Renal cortex interstitium (tissue), 11 donors: ENCODE data around the gene CLDND1. TPM values are rescaled to one million over a fixed set of nuclear protein-coding genes. Genes with fewer than 3 reads are reported as not detected.

Experiments
- DNase-seq, 11 donors: peaks; one replicate each; pipeline ENCODE4 v3.0.0-alpha.2; 2013; ENCODE audit warnings: low read depth in 9 of 11, low spot score in 4 of 11; ENCODE audit errors: extremely low read depth in 1 of 11
- polyA plus RNA-seq, 3 donors: library from polyadenylated mRNA; unstranded; fragments of 120-200 nt; gene quantifications; one replicate each; pipeline ENCODE4 v1.2.1, GENCODE V29; 2013; ENCODE audit not compliant: insufficient read length in 3 of 3

Gene CLDND1
- polyA plus RNA-seq, 3 donors, result 140 to 174 (median 164) TPM

DNA sequence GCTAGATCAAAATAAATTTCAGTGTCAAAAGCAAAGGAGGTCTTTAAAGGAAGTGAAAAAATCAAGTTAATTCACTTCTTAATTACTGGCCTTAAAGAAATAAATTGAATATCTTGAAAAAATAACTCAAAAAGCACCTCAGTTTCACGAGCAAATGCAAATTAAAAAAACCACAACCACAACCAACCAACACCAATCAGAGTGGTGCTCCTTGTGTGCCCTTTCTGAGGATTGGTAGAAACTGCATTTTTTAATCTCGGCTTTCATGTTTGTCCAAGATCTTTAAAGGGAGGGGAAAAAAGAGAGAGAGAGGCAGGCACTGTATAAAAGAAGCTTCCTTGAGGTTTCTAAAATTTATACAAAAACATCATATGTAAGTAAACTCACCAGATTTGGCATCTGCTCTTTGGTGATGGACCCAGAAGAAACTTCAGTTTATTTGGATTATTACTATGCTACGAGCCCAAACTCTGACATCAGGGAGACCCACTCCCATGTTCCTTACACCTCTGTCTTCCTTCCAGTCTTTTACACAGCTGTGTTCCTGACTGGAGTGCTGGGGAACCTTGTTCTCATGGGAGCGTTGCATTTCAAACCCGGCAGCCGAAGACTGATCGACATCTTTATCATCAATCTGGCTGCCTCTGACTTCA, 9.0 kb upstream of the CLDND1 start, which contains the start of gene GPR15:
GPR15 (plus strand) TSS at position 357 of the 653 bp plus-strand sequence; CDS start at position 413, 56 bp downstream.
- no peak for DNase-seq

DNA sequence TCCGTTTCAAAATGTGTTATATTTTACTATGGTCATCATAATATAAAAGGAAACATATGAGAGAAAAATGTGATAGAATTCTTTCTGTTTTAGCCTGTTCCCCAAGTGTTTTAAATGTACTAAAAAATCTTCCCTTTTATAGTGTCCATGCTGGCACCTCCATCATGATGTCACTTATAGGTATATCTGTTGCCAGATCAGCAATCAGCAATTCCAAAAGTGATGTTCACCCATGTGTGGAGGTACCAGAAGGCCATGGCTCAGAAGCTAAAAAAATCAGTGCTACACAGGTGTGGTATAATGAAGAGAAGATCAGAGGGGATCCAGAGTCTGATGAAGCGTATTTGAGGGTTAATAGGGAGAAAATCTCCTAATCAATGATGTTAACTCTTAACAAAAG, 8.0 kb upstream of the CLDND1 start:
- DNase-seq, result no peak

DNA sequence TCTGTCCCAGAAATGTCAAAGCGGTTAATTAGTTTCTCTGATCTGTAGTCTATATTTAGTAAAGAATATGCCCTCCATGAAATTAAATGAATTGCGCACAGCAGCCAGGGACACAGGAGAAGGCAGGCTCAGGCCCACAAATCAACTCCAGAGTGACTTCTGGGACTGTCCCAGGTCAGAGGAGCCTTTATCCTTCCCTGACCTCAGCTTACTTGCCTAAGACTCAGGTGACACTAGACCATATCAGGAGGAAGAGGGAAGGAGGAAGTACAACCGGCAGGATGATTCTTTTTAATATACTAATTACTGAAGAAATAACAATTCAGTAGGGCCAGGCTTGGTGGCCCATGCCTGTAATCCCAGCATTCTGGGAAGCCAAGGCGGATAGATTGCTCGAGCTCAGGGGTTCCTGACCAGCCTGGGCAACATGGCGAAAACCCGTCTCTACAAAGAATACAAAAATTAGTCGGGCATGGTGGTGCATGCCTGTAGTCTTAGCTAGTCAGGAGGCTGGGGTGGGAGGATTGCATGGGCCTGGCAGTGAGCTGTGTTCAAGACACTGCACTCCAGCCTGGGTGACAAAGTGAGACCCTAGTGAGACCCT, 7.3 kb upstream of the CLDND1 start:
- no peak for DNase-seq

DNA sequence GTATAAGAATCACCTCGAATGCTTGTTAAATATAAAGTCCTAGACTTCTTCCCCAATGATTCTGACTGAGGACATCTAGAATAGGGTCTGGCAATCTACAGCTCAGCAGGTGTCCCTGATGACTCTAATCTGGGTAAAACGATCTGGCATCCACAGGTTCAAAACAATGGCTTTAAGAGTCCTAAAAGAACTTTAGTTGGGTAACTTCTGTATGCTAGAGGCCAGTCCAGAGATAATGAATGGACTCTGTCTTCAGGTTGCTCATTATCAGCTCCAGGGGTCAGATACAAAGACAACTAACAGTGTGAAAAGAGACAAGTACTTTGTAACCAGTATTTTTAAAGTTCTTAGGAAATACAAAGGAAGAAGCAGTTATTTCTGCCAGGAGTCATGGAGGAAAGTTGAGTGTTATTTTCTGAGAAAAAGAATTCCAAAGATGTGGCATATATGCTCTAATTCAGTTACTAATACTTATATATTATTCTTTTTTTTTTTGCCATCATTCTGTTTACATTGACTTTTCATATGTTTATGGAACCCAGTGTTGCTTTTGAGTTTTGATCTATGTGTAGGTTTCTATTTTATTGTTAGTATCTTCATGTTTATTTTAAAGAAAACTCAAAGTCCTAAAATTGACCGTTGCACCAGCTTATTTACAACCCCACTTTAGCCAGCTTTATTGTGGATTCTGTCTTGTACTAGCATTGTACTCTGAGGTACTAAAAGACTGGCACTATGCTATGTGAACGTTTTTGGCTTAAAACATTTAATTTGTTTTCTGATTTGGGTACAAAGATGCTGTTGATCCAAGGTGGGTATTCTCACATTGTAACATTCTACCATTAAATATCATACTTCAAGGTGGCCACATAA, 6.0 kb upstream of the CLDND1 start:
- DNase-seq, result no peak

DNA sequence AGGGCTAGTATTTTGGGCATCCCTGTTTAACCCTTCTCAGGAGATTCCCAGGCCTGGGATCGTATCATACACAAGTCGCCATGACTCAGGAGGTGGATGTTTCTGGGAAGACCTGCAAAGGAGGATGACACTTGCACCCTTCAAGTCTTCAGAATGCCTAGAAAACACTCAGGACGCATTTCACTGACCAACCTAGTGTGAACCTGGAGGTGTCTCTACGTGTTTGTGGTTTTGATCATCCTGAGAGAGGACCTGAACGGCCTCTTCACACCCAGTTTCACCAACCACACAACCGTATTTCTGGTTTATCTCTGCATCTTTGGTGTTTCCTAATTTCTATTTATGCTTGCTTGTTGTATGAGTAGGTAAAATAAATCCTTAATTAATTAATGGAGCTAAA, 2.8 kb upstream of the CLDND1 start:
- no peak for DNase-seq

DNA sequence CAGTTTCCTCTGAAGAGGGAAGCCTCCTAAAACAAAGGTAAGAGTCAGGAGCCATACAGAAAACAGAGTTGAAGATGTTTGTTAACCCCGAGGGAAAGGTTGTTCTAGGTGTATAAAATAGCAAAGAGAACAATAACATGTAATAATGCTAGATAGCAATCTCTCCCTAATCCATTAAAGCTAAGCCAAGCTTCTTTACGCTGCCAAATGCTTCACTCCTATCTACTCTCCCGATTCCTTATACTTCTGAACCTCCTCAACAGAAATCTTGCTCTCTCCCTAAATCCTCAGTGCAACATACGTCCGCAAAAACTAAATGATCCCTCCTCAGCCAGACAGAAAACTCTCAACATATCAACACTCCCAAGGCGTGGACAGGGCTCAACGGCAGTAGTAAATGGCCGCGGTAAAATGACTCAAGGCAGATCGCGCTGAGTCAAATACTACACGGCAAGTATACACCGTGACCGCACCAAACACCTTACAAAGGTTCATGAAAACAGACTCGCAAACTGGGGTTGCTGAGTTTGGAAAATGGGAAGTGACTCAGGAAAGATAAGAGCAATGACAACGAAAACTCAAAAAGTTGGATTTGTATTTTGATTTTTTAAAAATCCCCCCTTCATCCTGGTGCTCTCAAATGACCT, 682 bp downstream of the CLDND1 start:
- peak; percentile 10 to 58 (median 44) for DNase-seq

DNA sequence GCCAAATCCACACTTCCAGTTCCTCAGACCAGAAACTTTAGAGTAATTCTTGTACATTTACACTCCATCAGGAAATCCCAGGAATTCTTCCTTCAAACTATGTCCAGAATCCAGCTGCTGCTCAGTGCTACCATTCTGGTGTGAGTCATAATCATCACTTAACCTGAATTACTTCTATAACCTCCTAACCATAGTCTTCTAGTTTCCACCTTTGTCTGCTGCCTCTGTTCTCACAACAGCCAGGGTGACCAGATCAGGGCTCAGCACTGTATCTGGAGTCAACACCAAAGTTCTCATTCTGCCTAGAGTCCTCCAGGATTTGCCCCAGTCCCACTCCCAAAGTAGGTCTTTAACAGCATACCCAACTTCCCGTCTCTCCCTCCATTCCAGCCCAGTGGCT, 3.4 kb downstream of the CLDND1 start:
- no peak for DNase-seq

DNA sequence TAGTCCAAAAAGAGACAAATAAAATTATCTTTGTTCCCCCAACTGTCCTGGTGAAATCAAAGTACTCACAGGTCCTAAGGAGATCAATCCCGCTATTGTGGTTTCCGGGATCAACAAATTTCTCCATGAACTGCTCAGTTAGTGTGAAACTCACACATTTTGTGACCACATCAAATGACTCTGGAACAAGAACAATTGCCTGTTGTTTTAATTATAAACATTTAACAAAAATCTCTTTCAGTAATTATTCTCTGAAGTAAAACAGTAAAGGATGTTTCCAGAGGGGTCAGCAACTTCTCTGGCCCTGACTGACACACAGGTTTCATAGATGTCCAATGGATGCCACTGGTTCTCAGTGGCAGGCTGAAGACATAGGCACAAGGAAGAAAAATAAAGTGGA, 3.9 kb downstream of the CLDND1 start:
- DNase-seq, result no peak

DNA sequence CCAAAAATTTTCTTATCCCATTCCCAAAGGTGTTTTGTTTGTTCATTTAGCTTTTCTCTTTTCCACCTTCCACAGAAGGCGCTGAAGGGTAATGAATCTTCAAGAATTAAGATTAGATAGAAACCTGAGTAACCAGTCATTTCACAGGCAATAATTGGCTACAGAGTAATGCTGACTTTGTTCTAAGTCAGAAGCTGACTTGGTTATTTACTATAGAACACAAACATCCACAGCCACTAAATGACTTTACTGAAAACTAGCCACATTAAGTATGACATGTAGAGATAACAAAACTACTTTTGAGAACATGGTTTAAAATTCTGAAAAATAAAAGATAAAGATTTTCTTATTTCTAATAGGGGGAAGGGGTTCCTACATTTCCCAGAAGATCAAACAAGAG, 7.8 kb downstream of the CLDND1 start:
- DNase-seq, result no peak

DNA sequence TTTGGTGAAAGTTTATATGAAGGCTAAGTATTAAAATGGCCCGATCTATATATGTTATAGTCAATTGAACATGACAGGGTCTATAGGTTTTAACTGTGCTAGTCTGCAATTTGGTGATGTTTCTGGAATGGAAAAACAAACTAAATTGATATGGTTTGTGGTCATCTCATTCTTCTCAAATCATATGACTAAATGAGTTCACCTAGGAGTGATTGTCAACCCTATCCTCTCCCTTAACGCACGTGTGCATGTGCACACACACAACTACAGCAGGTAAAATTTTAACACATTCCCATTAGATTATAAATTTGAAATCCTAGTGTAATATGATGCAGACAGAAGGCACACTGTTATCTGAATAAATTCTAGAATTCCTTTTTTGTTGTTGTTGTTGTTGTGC, 9.0 kb downstream of the CLDND1 start:
- DNase-seq, result no peak

DNA sequence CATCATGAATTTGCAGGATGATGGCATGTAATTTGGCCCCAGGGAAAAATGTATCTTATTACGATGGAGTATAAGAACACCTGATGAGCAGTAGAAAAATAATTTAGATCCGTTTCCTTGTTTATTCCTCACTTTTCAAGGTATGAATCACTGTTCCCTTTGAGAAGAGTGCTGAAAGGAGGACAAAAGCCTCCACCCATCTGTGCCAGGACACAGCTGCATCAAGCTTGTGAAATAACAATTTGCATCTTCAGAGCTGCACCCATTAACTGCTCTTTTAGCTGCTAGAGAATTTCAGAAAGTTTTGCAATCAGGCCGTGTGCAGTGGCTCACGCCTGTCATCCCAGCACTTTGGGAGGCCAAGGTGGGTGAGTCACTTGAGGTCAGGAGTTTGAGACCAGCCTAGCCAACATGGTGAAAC, 9.6 kb downstream of the CLDND1 start:
- DNase-seq, result no peak

DNA sequence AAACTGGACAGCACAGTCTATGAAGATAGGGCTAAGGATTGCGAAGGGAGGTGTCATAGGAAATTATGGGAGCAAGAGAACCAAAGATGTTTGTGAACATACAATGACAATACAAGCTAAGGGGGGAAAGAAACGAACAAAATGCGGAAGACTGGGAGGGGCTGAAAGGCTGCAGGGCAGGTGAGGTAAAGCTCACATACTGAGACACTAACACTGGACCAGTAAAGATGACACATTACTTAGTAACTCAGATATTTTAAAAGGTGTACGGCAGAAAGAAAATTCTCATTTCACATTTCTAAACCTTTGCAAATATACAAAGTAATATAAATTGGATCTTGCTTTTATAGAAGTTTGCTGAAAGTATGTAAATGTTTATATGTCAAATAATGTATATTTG, 10.1 kb downstream of the CLDND1 start:
- no peak for DNase-seq

DNA sequence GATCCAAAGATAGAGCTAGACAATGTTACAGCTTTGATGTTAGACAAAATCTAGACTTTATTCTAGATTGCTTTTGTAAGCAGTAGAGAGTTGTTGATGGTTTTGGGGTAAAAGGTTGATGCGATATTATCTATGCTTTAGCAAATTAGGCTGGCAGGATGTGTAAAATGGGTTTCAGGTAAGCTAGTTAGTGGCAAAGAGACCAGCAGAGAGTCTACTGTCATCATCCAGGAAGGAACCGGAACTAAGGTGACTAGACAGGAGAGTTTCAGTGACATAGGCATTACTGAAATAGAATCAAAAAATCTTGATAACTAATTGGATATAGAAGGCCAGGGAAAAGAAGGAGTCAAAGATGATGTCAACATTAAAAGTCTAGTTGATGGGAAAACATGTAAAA, 14.1 kb downstream of the CLDND1 start:
- no peak for DNase-seq

DNA sequence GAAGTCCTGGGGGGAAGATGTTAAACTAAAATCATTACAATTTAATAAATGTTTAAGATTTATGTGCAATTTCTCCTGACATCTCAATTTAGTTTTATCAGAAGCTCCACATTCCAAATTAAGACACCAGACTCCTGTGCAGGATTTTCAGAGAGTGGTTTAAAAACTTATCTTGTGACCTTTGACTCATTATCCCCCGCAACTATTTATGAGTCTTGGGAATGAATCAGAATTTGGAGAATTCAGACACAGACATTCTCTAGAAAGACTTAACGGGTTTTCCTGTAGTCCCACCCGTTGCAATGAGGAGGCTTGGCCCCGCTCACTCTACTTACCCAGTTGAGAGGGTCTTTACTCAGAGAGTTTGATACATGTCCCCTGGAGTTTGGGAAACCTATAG, 18.2 kb downstream of the CLDND1 start:
- no peak for DNase-seq

DNA sequence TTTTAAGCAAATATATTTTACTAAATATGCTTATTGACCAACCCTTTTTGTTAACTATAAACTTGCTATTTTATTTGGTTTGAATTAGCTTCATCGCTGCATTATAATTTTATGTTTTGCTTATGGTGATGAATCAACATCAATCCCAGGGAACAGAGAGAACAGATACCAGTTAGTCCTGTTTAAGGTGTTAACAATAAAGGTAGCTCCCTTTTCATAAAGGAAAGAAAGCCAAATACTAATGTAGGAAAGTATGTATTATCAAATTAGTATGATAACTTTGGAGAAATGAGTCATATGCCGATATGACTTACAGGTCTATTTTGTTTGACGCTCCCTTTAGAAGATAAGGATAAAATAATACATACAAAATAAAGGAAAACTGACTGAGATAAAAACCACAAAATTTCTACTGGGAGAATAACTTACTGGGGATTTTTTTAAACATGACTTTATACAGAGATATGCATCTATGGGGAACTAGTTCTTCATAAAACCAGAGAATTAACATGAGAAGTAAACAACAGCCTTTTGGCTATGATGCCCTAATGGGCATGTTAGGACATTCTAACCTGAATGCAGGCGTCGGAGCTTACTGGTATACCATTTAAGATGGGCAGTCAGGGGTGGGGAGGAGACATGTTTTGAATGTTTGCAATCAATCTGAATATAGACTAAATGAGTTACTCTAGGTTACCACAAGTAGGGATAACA, 20.7 kb downstream of the CLDND1 start:
- no peak for DNase-seq

DNA sequence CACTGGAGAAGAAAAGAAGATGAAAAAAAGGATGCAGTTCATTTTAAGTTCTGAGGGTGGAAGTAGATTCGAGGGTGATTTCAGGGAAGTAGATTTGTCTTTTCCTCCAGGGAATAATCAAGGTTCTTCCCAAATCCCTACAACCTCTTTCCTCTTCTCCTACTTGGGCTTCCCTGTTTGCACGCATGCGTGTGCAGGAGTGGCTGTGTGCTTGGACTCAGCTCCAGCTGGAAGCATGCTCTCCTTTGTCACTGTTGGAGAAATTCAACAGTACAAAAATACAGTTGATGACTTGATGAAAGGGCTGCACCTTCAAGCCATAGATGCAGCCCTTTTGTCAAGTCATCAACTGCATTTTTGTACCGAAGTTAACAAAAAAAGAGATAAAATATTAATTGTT, 21.4 kb downstream of the CLDND1 start:
- DNase-seq, result no peak

DNA sequence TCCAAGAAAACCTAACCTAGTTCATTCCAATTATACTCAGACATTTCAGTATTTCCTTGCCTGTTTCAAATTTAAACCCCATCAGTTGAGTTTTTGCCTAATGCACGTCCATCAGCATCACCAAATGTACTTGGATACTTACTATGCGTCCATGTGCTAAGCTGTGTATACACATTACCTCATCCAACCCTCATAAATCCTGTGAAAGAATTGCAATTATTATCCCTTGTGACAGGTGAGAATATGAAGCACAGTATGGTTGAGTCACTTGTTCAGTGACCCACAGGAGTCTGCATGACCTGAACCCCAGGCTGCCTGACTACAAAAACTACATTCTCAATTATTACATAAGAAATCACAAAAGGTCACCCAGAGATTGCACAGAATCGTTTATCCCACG, 22.7 kb downstream of the CLDND1 start:
- no peak for DNase-seq

DNA sequence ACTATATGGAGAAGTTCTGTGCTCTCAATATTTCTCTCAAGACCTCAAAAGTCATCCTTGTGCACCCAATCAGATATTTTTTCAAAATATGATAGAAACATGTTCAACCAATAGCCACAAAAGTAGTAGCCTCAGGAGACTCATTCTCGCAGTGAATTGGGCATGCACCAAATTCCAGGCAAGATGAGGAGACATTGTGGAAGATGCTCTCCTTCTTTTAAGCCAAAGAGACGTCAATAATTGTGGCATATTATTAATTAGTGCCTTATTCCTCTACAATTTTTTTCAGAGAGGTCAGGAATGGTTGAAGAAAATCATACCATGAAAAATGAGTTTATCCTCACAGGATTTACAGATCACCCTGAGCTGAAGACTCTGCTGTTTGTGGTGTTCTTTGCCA, 25.3 kb downstream of the CLDND1 start, which contains the start of gene OR5K2:
OR5K2 (plus strand) TSS at position 301 of the 400 bp plus-strand sequence; CDS start at position 301, 0 bp downstream.
- DNase-seq, result no peak

DNA sequence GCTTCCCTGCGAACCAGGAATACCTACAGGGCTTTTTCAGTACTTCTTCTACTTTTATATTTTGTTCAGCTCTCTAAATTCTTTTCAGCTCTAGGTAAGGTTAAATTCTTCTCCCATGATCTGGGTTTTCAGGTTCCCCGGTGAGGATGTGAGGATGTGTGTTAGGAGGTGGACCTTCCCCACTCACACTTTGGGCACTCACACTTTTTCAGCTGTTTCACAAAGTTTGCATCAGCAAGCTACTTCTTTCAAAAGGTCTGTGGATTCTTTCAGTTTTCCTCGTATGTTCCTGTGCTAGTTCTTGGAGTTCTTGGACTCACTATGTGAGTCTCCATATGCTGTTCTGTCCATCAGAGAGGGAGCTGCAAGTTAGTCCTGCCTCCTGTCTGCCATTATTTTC, 39.1 kb downstream of the CLDND1 start:
- DNase-seq, result no peak
